Nephron progenitor cell (in vitro differentiated cells): ENCODE measurements around the gene ASB16.

ENCODE experiments used
- DNase-seq: peaks from one replicate; pipeline ENCODE4 v3.0.0; 2021
- H3K27ac Mint-ChIP-seq: 2 replicates; pipeline ENCODE4 v1.8.0; 2021; ENCODE audit warnings: mild to moderate bottlenecking, moderate library complexity, mixed read lengths
- H3K27me3 Mint-ChIP-seq: 2 replicates; pipeline ENCODE4 v1.8.0; 2021; ENCODE audit warnings: mild to moderate bottlenecking, low read depth, mixed read lengths; ENCODE audit not compliant: poor library complexity
- H3K36me3 Mint-ChIP-seq: 2 replicates; pipeline ENCODE4 v1.8.0; 2021; ENCODE audit warnings: low read depth, mixed read lengths
- H3K4me1 Mint-ChIP-seq: 2 replicates; pipeline ENCODE4 v1.8.0; 2021; ENCODE audit warnings: mixed read lengths
- H3K4me3 Mint-ChIP-seq: 2 replicates; pipeline ENCODE4 v1.8.0; 2021; ENCODE audit warnings: mild to moderate bottlenecking, moderate library complexity, mixed read lengths
- H3K9me3 Mint-ChIP-seq: 2 replicates; pipeline ENCODE4 v1.8.0; 2021; ENCODE audit warnings: mild to moderate bottlenecking, moderate library complexity, mixed read lengths
- CTCF ChIP-seq: fragments of 200-600 bp; sonication (generic); IDR thresholded peaks from 2 replicates; pipeline ENCODE4 v1.5.0; 2021; ENCODE audit warnings: antibody characterized with exemption

ASB16 gene

DNA sequence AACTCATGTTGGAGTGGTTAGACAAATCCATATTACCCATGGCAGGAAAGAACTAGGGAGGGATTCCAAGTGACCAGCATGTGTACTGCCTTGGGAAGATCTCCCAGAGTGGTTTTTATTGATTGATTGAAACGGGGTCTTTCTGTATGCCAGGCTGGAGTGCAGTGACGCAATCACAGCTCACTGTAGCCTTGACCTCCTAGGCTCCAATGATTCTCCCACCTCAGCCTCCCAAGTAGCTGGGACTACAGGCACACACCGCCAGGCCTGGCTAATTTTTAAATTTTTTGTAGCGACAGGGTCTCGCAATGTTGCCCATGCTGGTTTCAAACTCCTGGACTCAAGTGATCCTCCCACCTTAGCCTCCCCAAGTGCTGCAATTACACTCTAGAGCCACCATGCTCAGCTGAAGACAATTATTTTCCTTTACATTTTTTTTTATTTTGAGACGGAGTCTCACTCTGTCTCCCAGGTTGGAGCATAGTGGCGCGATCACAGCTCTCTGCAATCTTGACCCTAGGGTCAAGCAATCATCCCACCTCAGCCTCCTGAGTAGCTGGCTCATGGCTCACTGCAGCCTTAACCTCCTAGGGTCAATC is 13.8 kb downstream of the ASB16 start:
- H3K4me3 Mint-ChIP-seq = no peak overlapping the region
- peaks cover 7% of the 10 kb centered on the region for H3K9me3 Mint-ChIP-seq
- H3K27ac Mint-ChIP-seq = no peak overlapping the region
- peaks cover 18% of the 10 kb centered on the region for H3K36me3 Mint-ChIP-seq
- TF ChIP-seq CTCF = no peak
- H3K4me1 Mint-ChIP-seq = peaks cover 36% of the 10 kb centered on the region
- DNase-seq = no peak
- H3K27me3 Mint-ChIP-seq = peaks cover 2% of the 10 kb centered on the region

DNA sequence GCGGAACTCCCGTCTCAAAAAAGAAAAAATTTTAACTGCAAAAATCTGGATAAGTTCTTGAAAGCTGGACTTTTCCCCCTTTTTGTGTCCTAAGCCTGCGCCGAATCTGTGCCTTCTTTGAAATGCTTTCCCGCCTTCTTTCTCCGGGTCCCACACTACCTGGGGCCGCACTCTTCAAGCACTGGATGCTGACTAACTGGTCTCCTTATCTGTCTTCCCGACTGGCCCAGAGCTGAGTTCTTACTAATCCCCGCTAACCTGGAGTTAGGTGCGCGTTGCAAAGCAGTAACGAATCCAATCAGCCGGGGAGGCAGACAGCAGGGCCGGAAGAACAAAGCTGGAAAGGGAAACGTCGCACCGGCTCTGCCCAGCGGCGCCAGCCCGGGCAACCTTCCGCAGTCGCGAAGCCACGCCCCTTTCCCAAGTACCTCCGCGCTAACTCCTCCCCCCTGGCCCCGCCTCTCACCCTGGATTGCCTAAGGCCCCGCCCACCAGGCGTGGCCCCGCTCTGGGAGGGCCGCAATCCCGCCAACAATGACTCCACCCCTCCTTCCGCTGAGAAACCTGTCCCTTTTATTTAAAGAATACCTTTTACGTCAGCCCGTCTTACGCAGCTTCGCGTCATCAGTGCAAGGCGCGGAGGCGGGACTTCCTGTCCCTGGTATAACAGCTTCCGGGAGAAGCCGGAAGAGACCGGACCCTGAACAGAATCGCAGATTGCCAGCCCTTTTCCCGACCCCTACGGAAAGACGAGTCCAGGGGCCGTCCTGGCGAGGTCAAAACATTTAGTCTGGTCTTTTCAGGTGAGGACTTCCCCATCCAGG is 16.0 kb downstream of the ASB16 start, which contains the start of gene TMUB2:
TSS of gene TMUB2 (plus strand) at position 666 of the 824 bp plus-strand sequence. CDS start 737 bp downstream, outside the sequence.
- peaks cover 7% of the 10 kb centered on the region for H3K9me3 Mint-ChIP-seq
- peaks cover 46% of the 10 kb centered on the region for H3K4me1 Mint-ChIP-seq
- peaks cover 2% of the 10 kb centered on the region for H3K27me3 Mint-ChIP-seq
- peak within 1 kb of the TSS; percentile 100 for H3K4me3 Mint-ChIP-seq
- no peak for TF ChIP-seq CTCF
- peaks cover 27% of the 10 kb centered on the region for H3K36me3 Mint-ChIP-seq
- DNase-seq = peak; percentile 100
- peak within 1 kb of the TSS; percentile 99 for H3K27ac Mint-ChIP-seq

GRCh38 chr17:44187131-44187899 is 16.8 kb downstream of the ASB16 start:
- H3K9me3 Mint-ChIP-seq = no peaks in the 10 kb centered on the region
- no peak for DNase-seq
- TF ChIP-seq CTCF = no peak
- peak overlapping the region; percentile 99 for H3K27ac Mint-ChIP-seq
- peaks cover 49% of the 10 kb centered on the region for H3K4me1 Mint-ChIP-seq
- peaks cover 19% of the 10 kb centered on the region for H3K36me3 Mint-ChIP-seq
- no peaks in the 10 kb centered on the region for H3K27me3 Mint-ChIP-seq
- peak overlapping the region; percentile 100 for H3K4me3 Mint-ChIP-seq

GRCh38 chr17:44188576-44189403 is 18.3 kb downstream of the ASB16 start:
- no peak for DNase-seq
- H3K4me1 Mint-ChIP-seq = peaks cover 49% of the 10 kb centered on the region
- no peaks in the 10 kb centered on the region for H3K27me3 Mint-ChIP-seq

More at GRCh38 chr17:44188576-44189403, 18.3 kb downstream of the ASB16 start:
- peak overlapping the region; percentile 51 for H3K27ac Mint-ChIP-seq
- peak overlapping the region; percentile 100 for H3K4me3 Mint-ChIP-seq
- no peaks in the 10 kb centered on the region for H3K9me3 Mint-ChIP-seq
- TF ChIP-seq CTCF = no peak
- H3K36me3 Mint-ChIP-seq = peaks cover 14% of the 10 kb centered on the region
